K562 (cell line): ENCODE data around the gene PPP1R10. TPM values are rescaled to one million over a fixed set of nuclear protein-coding genes. Genes with fewer than 3 reads are reported as not detected.

ENCODE experiments used
- CREBBP ChIP-seq: IDR thresholded peaks from one replicate; pipeline ENCODE4 v1.6.1; 2012; ENCODE audit warnings: low read depth, mild to moderate bottlenecking, control low read depth, inconsistent platforms, low read length
- CSDE1 ChIP-seq, 2 experiments: fragments of 450-650 bp; IDR thresholded peaks; 2 replicates each; pipeline ENCODE4 v1.6.1; 2016; ENCODE audit warnings: mild to moderate bottlenecking in 1 of 2
- ETV5 ChIP-seq: sonication (generic); formaldehyde crosslinking; IDR thresholded peaks from 2 replicates; pipeline ENCODE4 v1.4.0; 2020; ENCODE audit warnings: low read depth, mild to moderate bottlenecking, missing genetic modification reagents
- FOXM1 ChIP-seq, 2 experiments: fragments of 450-650 bp in 1 of 2; sonication (generic) in 1 of 2; formaldehyde crosslinking in 1 of 2; IDR thresholded peaks; 2 replicates each; pipeline versions ENCODE4 v1.6.1 to v1.9.0; 2017 to 2022; ENCODE audit warnings: low read depth in 2 of 2, mild to moderate bottlenecking in 2 of 2, missing genetic modification reagents in 1 of 2, moderate library complexity in 1 of 2
- HCFC1 ChIP-seq: IDR thresholded peaks from 2 replicates; pipeline ENCODE4 v1.6.1; 2012; ENCODE audit warnings: low read depth, low read length, improper control_type of control experiment
- HDAC1 ChIP-seq, 2 experiments: fragments of 450-650 bp; IDR thresholded peaks; 2 replicates each; pipeline ENCODE4 v1.6.1; 2016 to 2017; ENCODE audit warnings: inconsistent platforms in 1 of 2, mild to moderate bottlenecking in 1 of 2, moderate library complexity in 1 of 2
- HNRNPLL ChIP-seq: fragments of 200-400 bp; formaldehyde crosslinking; IDR thresholded peaks from 2 replicates; pipeline ENCODE4 v1.6.1; 2017; ENCODE audit warnings: low read length, low read depth, mild to moderate bottlenecking; ENCODE audit not compliant: poor library complexity, severe bottlenecking
- JUNB ChIP-seq: fragments of 450-650 bp; formaldehyde crosslinking; conservative IDR thresholded peaks from 2 replicates; pipeline ENCODE4 v1.4.0; 2020; ENCODE audit warnings: mild to moderate bottlenecking
- NR1H2 ChIP-seq: sonication (generic); formaldehyde crosslinking; IDR thresholded peaks from 2 replicates; pipeline ENCODE4 v1.4.0; 2020; ENCODE audit warnings: mild to moderate bottlenecking, missing genetic modification reagents
- PHTF2 ChIP-seq: fragments of 250-450 bp; sonication (Bioruptor Pico); IDR thresholded peaks from 2 replicates; pipeline ENCODE4 v1.5.0; 2021; ENCODE audit warnings: mild to moderate bottlenecking
- RBM25 ChIP-seq: fragments of 200-400 bp; formaldehyde crosslinking; IDR thresholded peaks from 2 replicates; pipeline ENCODE4 v1.6.1; 2018; ENCODE audit warnings: low read length, low read depth, moderate library complexity; ENCODE audit not compliant: severe bottlenecking
- RNF219 ChIP-seq: fragments of 250-450 bp; sonication (Bioruptor Pico); IDR thresholded peaks from 2 replicates; pipeline ENCODE4 v1.5.0; 2022; ENCODE audit warnings: mild to moderate bottlenecking
- ZNF184 ChIP-seq: sonication (generic); formaldehyde crosslinking; IDR thresholded peaks from 2 replicates; pipeline ENCODE4 v1.5.0; 2020; ENCODE audit warnings: missing genetic modification reagents
- ZNF354B ChIP-seq: fragments of 250-450 bp; sonication (Bioruptor Pico); IDR thresholded peaks from 2 replicates; pipeline ENCODE4 v1.4.0; 2020
- ZNF740 ChIP-seq, 3 experiments: fragments of 200-800 bp in 1 of 3; sonication (Bioruptor generic) in 1 of 3; sonication (generic) in 1 of 3; formaldehyde crosslinking in 1 of 3; IDR thresholded peaks; 2 replicates each; pipeline versions ENCODE4 v1.6.1 to v1.8.0; 2016 to 2022; ENCODE audit warnings: mild to moderate bottlenecking in 2 of 3, missing compliant biosample characterization in 2 of 3, missing genetic modification characterization in 2 of 3, missing genetic modification reagents in 1 of 3
- polyA plus RNA-seq, 8 experiments: library from polyadenylated mRNA; depleted of rRNA in 4 of 8; stranded (reverse) in 5 of 8; unstranded in 3 of 8; fragments of >200 nt; fragmentation: Nextera tagmentation in 2 of 8; fragmentation: Illumina TruSeq in 1 of 8; extraction: Ambion mirVana in 2 of 8; extraction: Trizol in 1 of 8; gene quantifications; 2 replicates each; pipeline versions ENCODE4 v1.2.1 to v1.2.3, GENCODE V29; 2011 to 2014; ENCODE audit warnings: inconsistent platforms in 1 of 8, missing spikeins in 1 of 8
- total RNA-seq, 7 experiments: library from RNA; depleted of rRNA in 6 of 7; stranded (reverse); fragments of >200 nt in 6 of 7; fragmentation: Illumina TruSeq in 2 of 7; extraction: Trizol in 2 of 7; gene quantifications; 2 replicates each; pipeline versions ENCODE4 v1.2.1 to v1.2.3, GENCODE V29; 2011 to 2021; ENCODE audit warnings: low replicate concordance in 1 of 7
- TF ChIP-seq, protein P1 (sequence below): fragments of 150-350 bp; IDR thresholded peaks from 2 replicates; pipeline ENCODE4 v1.6.1; 2014; ENCODE audit warnings: low read depth, mild to moderate bottlenecking, low read length, borderline replicate concordance
- TF ChIP-seq, protein P2 (sequence below), 2 experiments: IDR thresholded peaks; 2 replicates each; pipeline ENCODE4 v1.6.1; 2011; ENCODE audit warnings: borderline replicate concordance in 1 of 2, control low read depth in 1 of 2, low read depth in 1 of 2, low read length in 1 of 2, mild to moderate bottlenecking in 1 of 2, mixed read lengths in 1 of 2, moderate library complexity in 1 of 2; ENCODE audit not compliant: insufficient read depth in 1 of 2, insufficient read length in 1 of 2, poor library complexity in 1 of 2, severe bottlenecking in 1 of 2; ENCODE audit errors: extremely low read depth in 1 of 2

Gene PPP1R10
- total and polyA plus RNA-seq, 9 of the 15 experiments (the other 6 are each of a cell fraction or from before 2014, with no cell fraction given), result 14.1 to 65.5 (median 32.6) TPM

GRCh38 chr6:30617565-30618269 is 674 bp upstream of the PPP1R10 start, which contains the start of gene MRPS18B (continued):
- peak; percentile 96 for TF ChIP-seq HNRNPLL
- TF ChIP-seq HDAC1 (IDR thresholded peaks at IDR 0.05), result peak; percentile 23 to 100; a peak in 2 of 4 replicates
- TF ChIP-seq NR1H2, result no peak
- no peak for TF ChIP-seq ZNF184 (CRISPR knock-in tag)
- peak; percentile 25; the same call in 1 of the 2 replicates for TF ChIP-seq FOXM1 (IDR thresholded peaks at IDR 0.05; ENCODE audit: low read depth)
- no peak for TF ChIP-seq FOXM1 (CRISPR knock-in tag; IDR thresholded peaks at IDR 0.05; ENCODE audit: low read depth)
- TF ChIP-seq CSDE1 (IDR thresholded peaks at IDR 0.05), result peak in 1 of 2 experiments; percentile 79; a peak in 1 of 4 replicates
- TF ChIP-seq CREBBP, result no peak
- TF ChIP-seq, protein P1, sequence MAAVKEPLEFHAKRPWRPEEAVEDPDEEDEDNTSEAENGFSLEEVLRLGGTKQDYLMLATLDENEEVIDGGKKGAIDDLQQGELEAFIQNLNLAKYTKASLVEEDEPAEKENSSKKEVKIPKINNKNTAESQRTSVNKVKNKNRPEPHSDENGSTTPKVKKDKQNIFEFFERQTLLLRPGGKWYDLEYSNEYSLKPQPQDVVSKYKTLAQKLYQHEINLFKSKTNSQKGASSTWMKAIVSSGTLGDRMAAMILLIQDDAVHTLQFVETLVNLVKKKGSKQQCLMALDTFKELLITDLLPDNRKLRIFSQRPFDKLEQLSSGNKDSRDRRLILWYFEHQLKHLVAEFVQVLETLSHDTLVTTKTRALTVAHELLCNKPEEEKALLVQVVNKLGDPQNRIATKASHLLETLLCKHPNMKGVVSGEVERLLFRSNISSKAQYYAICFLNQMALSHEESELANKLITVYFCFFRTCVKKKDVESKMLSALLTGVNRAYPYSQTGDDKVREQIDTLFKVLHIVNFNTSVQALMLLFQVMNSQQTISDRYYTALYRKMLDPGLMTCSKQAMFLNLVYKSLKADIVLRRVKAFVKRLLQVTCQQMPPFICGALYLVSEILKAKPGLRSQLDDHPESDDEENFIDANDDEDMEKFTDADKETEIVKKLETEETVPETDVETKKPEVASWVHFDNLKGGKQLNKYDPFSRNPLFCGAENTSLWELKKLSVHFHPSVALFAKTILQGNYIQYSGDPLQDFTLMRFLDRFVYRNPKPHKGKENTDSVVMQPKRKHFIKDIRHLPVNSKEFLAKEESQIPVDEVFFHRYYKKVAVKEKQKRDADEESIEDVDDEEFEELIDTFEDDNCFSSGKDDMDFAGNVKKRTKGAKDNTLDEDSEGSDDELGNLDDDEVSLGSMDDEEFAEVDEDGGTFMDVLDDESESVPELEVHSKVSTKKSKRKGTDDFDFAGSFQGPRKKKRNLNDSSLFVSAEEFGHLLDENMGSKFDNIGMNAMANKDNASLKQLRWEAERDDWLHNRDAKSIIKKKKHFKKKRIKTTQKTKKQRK, result 0 out of 2 replicates have a peak, but pooled peaks have one; percentile 1
- TF ChIP-seq ETV5, result peak; percentile 88
- no peak for TF ChIP-seq RNF219
- TF ChIP-seq ZNF740 (CRISPR knock-in tag; IDR thresholded peaks at IDR 0.05), result peak; percentile 100
- TF ChIP-seq ZNF740 (tag; IDR thresholded peaks at IDR 0.05), result peak in 1 of 2 experiments; percentile 98; a peak in 2 of 4 replicates
- no peak for TF ChIP-seq RBM25
- TF ChIP-seq PHTF2, result peak; percentile 84; the same call in 1 of the 2 replicates
- no peak for TF ChIP-seq JUNB (CRISPR knock-in tag)
- TF ChIP-seq HCFC1, result no peak; the same call in 1 of the 2 replicates
- TF ChIP-seq, protein P2, sequence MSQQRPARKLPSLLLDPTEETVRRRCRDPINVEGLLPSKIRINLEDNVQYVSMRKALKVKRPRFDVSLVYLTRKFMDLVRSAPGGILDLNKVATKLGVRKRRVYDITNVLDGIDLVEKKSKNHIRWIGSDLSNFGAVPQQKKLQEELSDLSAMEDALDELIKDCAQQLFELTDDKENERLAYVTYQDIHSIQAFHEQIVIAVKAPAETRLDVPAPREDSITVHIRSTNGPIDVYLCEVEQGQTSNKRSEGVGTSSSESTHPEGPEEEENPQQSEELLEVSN (IDR thresholded peaks at IDR 0.05; ENCODE audit: borderline replicate concordance in 1 of 2, extremely low read depth in 1 of 2, insufficient read depth in 1 of 2, insufficient read length in 1 of 2, low read depth in 1 of 2, low read length in 1 of 2, poor library complexity in 1 of 2, severe bottlenecking in 1 of 2), result peak in 1 of 2 experiments; percentile 22
- TF ChIP-seq ZNF354B (CRISPR knock-in tag), result no peak
